ENCODE data around the gene DNAJC18. TPM values are rescaled to one million over a fixed set of nuclear protein-coding genes. Genes with fewer than 3 reads are reported as not detected.

Gene DNAJC18
- total and polyA plus RNA-seq, 4 donors, result 0.66 to 1.8 (median 0.83) TPM

GRCh38 chr5:139415869-139416268 is 23.5 kb downstream of the DNAJC18 start:
- no peak overlapping the region for H3K27ac ChIP-seq (ENCODE audit: low read depth in 1 of 2, low read length in 2 of 2)
- no peaks in the 10 kb centered on the region for H3K27me3 ChIP-seq (ENCODE audit: control insufficient read depth in 4 of 4, insufficient read depth in 4 of 4, low read length in 3 of 4)
- H3K9me3 ChIP-seq (ENCODE audit: control insufficient read depth in 4 of 4, low read length in 3 of 4), result no peaks in the 10 kb centered on the region
- no peak overlapping the region for H3K9ac ChIP-seq (ENCODE audit: low read depth in 1 of 2, low read length in 2 of 2)
- H3K4me3 ChIP-seq (ENCODE audit: low read depth in 1 of 3, low read length in 3 of 3), result no peak overlapping the region
- no peaks in the 10 kb centered on the region for H3K36me3 ChIP-seq (ENCODE audit: control insufficient read depth in 4 of 4, insufficient read depth in 3 of 4, low read depth in 1 of 4, low read length in 3 of 4)
- DNase-seq (ENCODE audit: low spot score), result no peak
- H3K4me1 ChIP-seq (ENCODE audit: control insufficient read depth in 4 of 4, insufficient read depth in 4 of 4, low read length in 3 of 4), result peaks cover 0 to 3% (median 0%) of the 10 kb centered on the region in 4 donors
- TF ChIP-seq NR2F2 (IDR thresholded peaks at IDR 0.05) (no peak), FOXA2 (IDR thresholded peaks at IDR 0.05) (no peak), EGR1 (IDR thresholded peaks at IDR 0.05; ENCODE audit: low read depth in 2 of 2) (no peak), YY1 (IDR thresholded peaks at IDR 0.05) (no peak), CTCF (IDR thresholded peaks at IDR 0.05; ENCODE audit: low read depth, low read length, missing input control) (no peak), GABPA (IDR thresholded peaks at IDR 0.05 in 1 of 2, conservative IDR thresholded peaks at IDR 0.05 in 1 of 2) (no peak), RAD21 (IDR thresholded peaks at IDR 0.05) (no peak), RXRA (IDR thresholded peaks at IDR 0.05) (no peak), ZBTB33 (IDR thresholded peaks at IDR 0.05) (no peak), JUND (IDR thresholded peaks at IDR 0.05) (no peak), SP1 (IDR thresholded peaks at IDR 0.05) (no peak)
- TF ChIP-seq, protein P1, sequence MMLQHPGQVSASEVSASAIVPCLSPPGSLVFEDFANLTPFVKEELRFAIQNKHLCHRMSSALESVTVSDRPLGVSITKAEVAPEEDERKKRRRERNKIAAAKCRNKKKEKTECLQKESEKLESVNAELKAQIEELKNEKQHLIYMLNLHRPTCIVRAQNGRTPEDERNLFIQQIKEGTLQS (IDR thresholded peaks at IDR 0.05), result no peak
- TF ChIP-seq, protein P2, sequence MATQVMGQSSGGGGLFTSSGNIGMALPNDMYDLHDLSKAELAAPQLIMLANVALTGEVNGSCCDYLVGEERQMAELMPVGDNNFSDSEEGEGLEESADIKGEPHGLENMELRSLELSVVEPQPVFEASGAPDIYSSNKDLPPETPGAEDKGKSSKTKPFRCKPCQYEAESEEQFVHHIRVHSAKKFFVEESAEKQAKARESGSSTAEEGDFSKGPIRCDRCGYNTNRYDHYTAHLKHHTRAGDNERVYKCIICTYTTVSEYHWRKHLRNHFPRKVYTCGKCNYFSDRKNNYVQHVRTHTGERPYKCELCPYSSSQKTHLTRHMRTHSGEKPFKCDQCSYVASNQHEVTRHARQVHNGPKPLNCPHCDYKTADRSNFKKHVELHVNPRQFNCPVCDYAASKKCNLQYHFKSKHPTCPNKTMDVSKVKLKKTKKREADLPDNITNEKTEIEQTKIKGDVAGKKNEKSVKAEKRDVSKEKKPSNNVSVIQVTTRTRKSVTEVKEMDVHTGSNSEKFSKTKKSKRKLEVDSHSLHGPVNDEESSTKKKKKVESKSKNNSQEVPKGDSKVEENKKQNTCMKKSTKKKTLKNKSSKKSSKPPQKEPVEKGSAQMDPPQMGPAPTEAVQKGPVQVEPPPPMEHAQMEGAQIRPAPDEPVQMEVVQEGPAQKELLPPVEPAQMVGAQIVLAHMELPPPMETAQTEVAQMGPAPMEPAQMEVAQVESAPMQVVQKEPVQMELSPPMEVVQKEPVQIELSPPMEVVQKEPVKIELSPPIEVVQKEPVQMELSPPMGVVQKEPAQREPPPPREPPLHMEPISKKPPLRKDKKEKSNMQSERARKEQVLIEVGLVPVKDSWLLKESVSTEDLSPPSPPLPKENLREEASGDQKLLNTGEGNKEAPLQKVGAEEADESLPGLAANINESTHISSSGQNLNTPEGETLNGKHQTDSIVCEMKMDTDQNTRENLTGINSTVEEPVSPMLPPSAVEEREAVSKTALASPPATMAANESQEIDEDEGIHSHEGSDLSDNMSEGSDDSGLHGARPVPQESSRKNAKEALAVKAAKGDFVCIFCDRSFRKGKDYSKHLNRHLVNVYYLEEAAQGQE (IDR thresholded peaks at IDR 0.05), result no peak
- TF ChIP-seq, protein P3, sequence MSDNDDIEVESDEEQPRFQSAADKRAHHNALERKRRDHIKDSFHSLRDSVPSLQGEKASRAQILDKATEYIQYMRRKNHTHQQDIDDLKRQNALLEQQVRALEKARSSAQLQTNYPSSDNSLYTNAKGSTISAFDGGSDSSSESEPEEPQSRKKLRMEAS (IDR thresholded peaks at IDR 0.05), result no peak

DNA sequence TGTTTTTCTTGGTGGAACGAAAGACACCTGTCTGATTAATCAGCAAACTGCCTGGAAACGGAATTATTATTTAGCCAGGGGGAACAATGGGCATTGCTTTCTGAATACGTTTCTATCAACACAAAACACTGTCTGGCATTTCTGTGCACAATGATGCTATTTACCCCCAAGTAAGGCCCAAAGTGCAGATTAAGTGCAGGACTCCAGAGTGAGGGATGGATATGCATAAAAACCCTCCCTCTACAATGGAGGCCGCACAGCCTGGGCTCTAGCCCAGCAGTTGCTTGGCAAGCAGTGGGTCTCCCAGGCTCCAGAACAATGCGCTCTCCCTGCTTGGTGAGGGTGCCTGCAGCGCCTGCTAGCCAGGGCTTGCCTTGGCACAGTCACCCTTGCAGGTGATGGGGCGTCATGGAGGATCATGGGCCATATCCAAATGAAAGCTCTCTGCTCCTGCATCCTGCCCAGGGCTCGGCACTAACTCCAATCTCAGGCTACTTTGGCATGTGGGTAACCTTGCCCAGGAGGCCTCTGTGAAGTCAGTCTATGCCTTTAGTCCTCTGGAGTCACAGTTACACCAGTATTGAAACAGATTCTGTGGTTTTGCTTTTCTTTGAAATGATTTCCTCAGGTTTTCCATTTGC is 24.0 kb downstream of the DNAJC18 start:
- Histone ChIP-seq H3K9me3 (ENCODE audit: control insufficient read depth in 4 of 4, low read length in 3 of 4) (no peaks in the 10 kb centered on the region), H3K36me3 (ENCODE audit: control insufficient read depth in 4 of 4, insufficient read depth in 3 of 4, low read depth in 1 of 4, low read length in 3 of 4) (no peaks in the 10 kb centered on the region), H3K27me3 (ENCODE audit: control insufficient read depth in 4 of 4, insufficient read depth in 4 of 4, low read length in 3 of 4) (no peaks in the 10 kb centered on the region), H3K9ac (ENCODE audit: low read depth in 1 of 2, low read length in 2 of 2) (no peak overlapping the region), H3K4me3 (ENCODE audit: low read depth in 1 of 3, low read length in 3 of 3) (no peak overlapping the region), H3K27ac (ENCODE audit: low read depth in 1 of 2, low read length in 2 of 2) (no peak overlapping the region), H3K4me1 (ENCODE audit: control insufficient read depth in 4 of 4, insufficient read depth in 4 of 4, low read length in 3 of 4) (peaks cover 0 to 3% (median 0%) of the 10 kb centered on the region in 4 donors)
- WGBS, result 85% methylated on average over 8 of the region's 8 CpGs
- no peak for DNase-seq (ENCODE audit: low spot score)
- TF ChIP-seq FOXA1 (IDR thresholded peaks at IDR 0.05) (no peak), NR2F2 (IDR thresholded peaks at IDR 0.05) (no peak), CTCF (IDR thresholded peaks at IDR 0.05; ENCODE audit: low read depth, low read length, missing input control) (no peak), SP1 (IDR thresholded peaks at IDR 0.05) (no peak), FOXA2 (IDR thresholded peaks at IDR 0.05) (no peak), EGR1 (IDR thresholded peaks at IDR 0.05; ENCODE audit: low read depth in 2 of 2) (no peak), RXRA (IDR thresholded peaks at IDR 0.05) (no peak), HNF4A (conservative IDR thresholded peaks at IDR 0.05) (no peak), JUND (IDR thresholded peaks at IDR 0.05) (no peak), TAF1 (conservative IDR thresholded peaks at IDR 0.05) (no peak), GABPA (IDR thresholded peaks at IDR 0.05 in 1 of 2, conservative IDR thresholded peaks at IDR 0.05 in 1 of 2) (no peak)
- TF ChIP-seq, protein P2 (IDR thresholded peaks at IDR 0.05), result no peak

Measured in liver (tissue), 9 donors.